ENCODE data around the gene NRTN.
"Not testable (repeated sequence)": the region's sequence is repeated elsewhere in the genome, so short reads cannot be mapped to it uniquely, and the experiment has no call there.

Gene NRTN

DNA sequence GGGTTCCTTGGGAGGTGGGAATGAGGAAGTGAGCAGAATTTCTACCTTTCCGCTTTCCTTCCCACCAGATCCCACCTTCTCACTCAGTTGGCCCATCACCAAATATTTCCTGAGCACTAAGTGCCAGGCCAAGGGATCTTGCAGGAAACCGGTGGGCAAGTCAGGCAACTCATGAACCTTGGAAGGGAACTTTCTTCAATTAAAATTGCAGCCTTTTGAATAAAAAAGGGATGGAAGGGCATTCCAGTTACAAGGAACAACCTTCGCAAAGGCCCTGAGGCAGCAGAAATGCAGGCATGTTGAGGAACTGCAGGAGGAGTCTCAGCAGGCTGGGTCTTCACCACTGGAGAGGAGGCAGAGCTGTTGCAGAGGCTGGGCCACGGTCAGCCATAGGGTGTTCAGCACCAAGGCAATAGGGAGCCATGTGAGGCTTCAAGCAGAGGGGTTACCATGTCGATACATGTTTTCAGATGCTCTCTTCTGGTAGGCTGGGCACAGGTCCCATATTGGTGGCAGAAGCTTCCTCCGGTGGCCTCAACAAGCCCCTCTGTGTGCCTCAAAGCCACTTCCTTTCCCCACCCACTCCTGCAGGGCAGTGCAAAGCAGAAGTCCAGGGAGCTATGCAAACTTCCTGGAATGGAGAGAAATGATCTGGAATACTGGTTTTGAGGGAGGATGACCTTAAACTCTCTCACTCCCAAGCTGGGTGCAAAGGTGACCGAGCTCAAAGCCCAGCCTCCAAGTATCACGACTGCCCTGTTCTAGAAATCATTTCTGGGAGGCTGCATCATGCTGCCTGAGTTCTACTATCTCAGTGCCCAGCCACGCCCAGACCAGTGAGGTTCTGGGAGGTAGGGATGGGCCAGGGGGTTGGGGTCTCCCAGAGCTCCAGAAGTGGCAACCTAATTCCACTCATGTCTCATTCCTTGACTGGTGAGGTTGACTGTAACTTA lies 34.5 kb downstream of the NRTN start, which contains the start of gene FUT6:
Gene FUT6 (minus strand): TSS at position 638 of the 953 bp plus-strand sequence. CDS start 7,135 bp downstream, outside the sequence.
- no peak for DNase-seq

DNA sequence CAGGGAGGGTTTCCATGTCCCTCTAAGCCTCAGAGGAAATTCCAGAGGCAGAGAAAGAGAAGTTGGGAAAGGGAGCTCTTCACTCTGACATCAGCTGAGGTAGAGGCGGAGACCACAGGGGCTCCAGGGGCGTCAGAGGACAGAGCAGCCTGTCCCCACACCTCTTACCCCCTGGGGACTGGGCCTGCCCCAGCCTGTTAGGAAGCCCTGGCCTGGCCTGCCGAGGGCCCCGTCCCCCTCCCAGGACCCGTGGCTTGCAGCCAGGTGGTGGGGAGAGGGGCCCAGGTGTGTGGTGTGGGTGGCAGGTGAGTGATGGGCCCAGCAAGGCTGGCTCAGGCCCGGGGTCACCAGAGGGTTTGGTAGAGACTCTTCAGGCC lies 36.9 kb downstream of the NRTN start:
- DNase-seq = not testable (repeated sequence)

- no peak for DNase-seq
Measured at GRCh38 chr19:5843295-5843927, 38.5 kb downstream of the NRTN start.

- no peak for DNase-seq
Measured at GRCh38 chr19:5844456-5845433, 39.9 kb downstream of the NRTN start.

GRCh38 chr19:5847846-5848245 lies 43.0 kb downstream of the NRTN start:
- not testable (repeated sequence) for DNase-seq

GRCh38 chr19:5848621-5849020 lies 43.8 kb downstream of the NRTN start:
- not testable (repeated sequence) for DNase-seq

DNA sequence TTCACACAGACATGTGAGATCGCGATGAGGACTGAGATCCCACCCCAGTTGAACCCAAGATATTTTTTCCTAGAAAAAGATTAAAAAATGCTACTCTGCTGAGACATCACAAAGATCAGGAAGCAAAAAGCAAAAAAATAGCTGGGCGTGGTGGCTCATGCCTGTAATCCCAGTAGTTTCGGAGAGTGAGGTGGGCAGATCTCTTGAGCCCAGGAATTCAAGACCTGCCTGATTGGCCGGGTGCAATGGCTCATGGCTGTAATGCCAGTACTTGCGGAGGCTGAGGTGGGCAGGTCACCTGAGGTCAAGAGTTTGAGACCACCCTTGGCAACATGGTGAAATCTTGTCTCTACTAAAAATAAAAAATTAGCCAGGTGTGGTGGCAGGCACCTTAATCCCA lies 45.3 kb downstream of the NRTN start:
- no peak for DNase-seq

- no peak for DNase-seq
Measured at GRCh38 chr19:5850743-5851293, 46.0 kb downstream of the NRTN start.

DNA sequence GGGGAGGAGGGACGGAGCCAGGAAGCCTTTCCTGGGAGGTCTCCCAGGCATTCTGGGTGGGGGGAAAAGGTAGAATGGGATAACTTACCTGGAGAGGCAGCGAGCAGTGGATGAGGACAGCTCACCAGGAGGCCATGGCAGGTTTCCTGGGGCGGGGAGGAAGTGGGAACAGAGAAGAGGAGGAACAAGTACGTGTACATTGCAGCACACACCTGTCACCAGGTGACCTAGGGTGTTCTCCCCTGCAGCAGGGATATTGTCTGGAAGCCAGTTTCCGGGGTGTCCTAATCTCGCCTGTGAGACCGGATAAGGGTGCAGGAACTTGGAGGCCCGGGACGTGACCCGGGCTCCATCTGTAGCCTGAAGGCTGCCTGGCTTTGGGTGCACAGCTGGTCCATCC lies 46.4 kb downstream of the NRTN start, which contains the start of gene FUT3:
Gene FUT3 (minus strand): TSS at position 148 of the 400 bp plus-strand sequence.
- no peak for DNase-seq

DNA sequence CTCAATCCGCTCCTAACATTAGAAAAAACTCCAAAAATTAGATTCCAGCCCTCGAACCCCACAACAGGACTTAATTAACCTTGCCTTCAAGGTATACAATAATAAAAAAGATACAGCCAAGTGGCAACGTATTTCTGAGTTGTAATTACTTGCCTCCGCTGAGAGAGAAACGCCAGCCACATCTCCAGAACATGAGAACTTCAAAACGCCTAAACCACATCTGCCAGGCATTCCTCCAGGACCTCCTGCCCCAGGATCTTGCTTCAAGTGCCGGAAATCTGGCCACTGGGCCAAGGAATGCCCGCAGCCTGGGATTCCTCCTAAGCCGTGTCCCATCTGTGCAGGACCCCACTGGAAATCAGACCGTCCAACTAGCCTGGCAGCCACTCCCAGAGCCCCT lies 49.3 kb downstream of the NRTN start:
- not testable (repeated sequence) for DNase-seq

- not testable (repeated sequence) for DNase-seq
Measured at GRCh38 chr19:5855151-5855550, 50.3 kb downstream of the NRTN start.

GRCh38 chr19:5857203-5858081 lies 52.6 kb downstream of the NRTN start:
- DNase-seq = no peak

DNA sequence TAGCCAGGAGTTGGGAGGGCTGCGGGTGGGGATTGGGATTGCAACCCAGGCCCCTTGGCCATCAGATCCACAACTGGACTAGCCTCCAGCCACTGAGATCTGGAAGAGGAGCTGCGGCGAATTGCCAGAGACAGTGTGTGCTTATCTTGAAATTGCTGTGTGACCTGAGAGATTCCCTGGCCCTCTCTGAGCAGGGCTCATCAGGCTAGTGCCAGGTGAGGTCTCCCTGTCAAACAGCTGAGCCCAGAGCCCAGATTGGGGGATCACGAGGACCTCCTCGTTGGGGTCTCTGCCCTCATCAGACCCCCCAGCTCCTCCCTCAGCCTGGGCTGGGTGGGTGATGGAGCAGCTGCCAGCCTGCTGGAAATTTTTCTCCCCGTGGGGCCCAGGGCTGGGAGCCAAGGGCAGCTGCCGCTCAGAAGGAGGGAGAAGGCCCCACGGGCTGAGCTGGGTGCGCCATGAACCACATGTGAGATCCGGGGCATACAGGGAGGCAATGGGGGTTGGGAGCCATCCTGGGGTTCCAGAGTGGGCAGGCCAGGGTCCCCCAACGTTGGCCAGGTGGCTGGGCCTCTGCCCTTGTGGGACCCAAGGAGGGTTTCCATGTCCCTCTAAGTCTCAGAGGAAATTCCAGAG lies 58.3 kb downstream of the NRTN start:
- no peak for DNase-seq

- DNase-seq = no peak
Measured at GRCh38 chr19:5864013-5864720, 59.3 kb downstream of the NRTN start.

DNA sequence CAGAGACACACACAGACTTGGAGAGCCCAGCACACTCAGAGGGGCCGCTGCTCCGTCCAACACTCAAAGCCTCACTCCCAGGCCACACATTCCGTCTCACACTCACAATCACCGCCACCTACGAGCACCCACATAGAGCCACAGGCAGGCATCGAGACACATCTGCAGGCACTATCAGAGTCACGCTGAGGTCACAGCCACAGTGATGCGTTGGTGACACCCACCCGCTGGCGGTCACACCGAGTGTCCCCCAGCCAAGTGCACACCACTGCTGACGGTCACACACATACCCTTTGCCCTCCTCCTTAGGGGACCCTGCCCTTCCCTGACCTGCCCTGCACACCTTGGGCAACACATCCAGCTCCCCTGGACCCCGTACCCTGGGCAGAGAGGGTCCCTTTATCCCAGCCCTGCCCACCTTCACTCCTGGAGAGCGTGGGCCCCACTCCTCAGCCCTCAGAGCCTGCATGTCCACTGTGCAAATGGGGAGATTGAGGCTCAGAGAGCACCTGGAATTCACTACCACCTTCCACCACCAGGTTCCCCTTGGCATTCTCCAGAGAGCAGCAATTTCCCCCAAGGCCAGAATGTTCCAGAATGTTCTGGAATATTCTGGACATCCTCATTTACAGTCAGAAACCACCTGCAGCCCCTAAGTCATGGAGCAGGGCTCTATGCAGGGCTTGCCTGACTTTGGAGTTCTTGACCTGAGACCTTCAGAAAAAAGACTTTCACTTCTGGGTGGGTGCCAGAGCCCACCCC lies 60.0 kb downstream of the NRTN start:
- no peak for DNase-seq

GRCh38 chr19:5865772-5866171 lies 60.9 kb downstream of the NRTN start:
- no peak for DNase-seq

- no peak for DNase-seq
Measured at GRCh38 chr19:5867201-5868136, 62.6 kb downstream of the NRTN start.

GRCh38 chr19:5870986-5871394 lies 66.1 kb downstream of the NRTN start:
- DNase-seq = no peak
